Stimulated activated naive CD4-positive, alpha-beta T cell treated with Interleukin-2 at 50 U/mL for 16 hours (primary cell): ENCODE measurements around the gene CAAP1.
"Not testable (repeated sequence)": the region's sequence is repeated elsewhere in the genome, so short reads cannot be mapped to it uniquely, and the experiment has no call there.

Source experiments
- DNase-seq: peaks from one replicate; lab custom pipeline; 2025; lab: John Stamatoyannopoulos, UW

CAAP1 gene

DNA sequence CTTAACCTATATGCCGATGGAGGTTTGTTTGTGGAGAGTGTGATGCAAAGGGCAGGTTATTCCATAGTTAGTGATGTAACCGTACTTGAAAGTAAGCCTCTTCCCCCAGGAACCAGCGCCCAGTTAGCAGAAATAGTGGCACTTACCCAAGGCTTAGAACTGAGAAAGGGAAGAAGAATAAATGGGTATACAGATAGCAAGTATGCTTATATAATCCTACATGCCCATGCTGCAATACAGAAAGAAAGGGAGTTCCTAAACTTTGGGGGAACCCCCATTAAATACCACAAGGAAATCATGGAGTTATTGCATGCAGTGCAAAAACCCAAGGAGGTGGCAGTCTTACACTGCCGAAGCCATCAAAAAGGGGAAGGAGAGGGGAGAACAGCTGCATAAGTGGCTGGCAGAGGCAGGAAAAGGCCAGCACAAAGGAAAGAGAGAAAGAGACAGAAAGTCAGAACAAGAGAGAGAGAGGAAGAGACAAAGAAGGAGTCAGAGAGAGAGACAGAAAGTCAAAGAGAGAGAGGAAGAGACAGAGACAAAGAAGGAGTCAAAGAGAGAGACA, 64.1 kb downstream of the CAAP1 start:
- not testable (repeated sequence) for DNase-seq

GRCh38 chr9:26814799-26815198, 77.8 kb downstream of the CAAP1 start:
- no peak for DNase-seq

DNA sequence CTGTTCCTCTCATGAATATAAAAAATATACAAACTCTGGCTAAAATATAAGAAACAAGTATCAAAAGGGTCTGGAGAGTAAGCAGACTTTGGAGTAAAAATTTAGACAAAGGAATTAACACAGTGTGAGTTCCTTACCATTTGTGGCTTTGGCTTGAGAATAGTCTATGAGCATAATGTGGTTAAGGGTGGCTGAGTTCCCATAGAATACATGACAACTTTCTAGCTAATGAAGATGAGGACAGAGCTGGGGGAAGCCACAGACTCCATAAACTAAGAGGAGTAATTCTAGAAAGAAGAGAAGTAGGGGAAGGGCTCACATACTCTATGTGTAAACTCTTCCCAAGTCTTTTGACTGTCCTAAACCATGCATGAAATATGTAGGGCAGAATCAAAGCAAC, 79.4 kb downstream of the CAAP1 start:
- DNase-seq, result no peak

DNA sequence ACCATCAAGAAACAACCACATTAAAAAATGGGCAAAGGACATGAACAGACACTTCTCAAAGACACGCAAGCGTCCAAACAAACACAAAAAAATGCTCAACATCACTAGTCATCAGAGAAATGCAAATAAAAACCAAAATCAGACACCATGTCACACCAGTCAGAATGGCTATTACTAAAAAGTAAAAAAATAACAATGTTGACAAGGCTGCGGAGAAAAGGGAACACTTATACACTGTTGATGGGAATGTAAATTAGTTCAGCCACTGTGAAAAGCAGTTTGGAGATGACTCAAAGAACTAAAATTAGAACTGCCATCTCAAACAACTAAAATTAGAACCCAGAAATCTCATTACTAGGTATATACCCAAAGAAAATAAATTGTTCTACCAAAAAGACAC, 80.4 kb downstream of the CAAP1 start:
- no peak for DNase-seq

- DNase-seq, result no peak
Observed at GRCh38 chr9:26811106-26811505, 81.5 kb downstream of the CAAP1 start.

- no peak for DNase-seq
Observed at GRCh38 chr9:26809795-26810194, 82.8 kb downstream of the CAAP1 start.

DNA sequence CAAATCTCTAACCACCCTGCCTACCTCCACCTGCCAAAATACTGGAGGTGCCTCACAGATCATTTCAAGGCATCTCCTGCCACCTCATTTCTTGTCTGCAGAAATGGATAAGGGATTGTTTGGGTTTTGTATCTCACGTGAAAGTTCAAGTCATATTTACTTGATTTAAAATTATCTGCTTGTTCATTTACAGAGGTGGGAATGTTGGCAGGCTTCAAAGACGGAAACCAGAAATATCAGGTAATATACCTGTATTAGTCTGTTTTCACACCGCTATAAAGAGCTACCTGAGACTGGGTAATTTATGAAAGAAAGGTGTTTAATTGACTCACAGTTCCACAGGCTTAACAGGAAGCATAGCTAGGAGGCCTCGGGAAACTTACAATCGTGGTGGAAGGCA, 85.4 kb downstream of the CAAP1 start:
- DNase-seq, result no peak

- DNase-seq, result no peak
Observed at GRCh38 chr9:26802921-26803320, 89.7 kb downstream of the CAAP1 start.

- DNase-seq, result no peak
Observed at GRCh38 chr9:26801772-26802171, 90.8 kb downstream of the CAAP1 start.

DNA sequence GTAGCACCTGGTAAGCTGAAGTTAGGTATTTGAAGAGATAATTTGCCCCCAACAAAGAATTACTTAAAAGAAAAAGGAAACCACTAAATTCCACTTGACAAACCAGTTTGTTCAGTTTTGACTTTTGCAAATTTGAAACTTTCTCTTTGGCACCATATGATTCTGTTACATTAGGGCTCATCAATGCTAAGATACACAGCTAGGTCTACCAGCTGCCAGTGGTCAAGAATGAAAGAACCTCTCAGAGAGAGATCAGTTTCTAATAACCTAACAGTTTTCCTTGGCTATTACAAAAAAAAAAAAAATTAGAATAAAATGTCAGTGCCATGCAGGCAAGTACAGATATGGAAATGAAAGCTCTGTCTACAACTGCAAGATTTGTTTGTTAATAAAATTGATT, 92.3 kb downstream of the CAAP1 start:
- DNase-seq, result no peak

DNA sequence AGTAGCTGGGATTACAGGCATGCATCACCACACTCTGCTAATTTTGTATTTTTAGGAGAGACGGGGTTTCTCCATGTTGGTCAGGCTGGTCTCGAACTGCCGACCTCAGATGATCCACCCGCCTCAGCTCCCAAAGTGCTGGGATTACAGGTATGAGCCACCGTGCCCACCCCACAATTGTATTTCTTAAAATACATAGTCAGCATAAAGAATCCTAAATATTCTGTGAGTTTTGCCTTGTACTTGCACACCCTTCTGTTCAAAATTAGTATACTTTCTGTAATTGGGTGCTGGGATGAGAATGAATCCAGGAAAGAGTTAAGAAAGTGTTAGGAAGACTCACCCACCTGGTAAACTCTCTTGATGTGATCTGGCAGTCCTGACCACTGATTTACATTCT, 101.3 kb downstream of the CAAP1 start:
- DNase-seq, result no peak
